Fibroblast of lung (primary cell): ENCODE measurements around the gene CAMTA1.

Experiments
- CTCF ChIP-seq, 2 donors: IDR thresholded peaks in 1 of 2; conservative IDR thresholded peaks in 1 of 2; 1 replicate in 1 of 2; 2 replicates in 1 of 2; pipeline ENCODE4 v1.5.1; 2011 to 2012; ENCODE audit warnings: low read length in 2 of 2, control low read depth in 1 of 2, inconsistent platforms in 1 of 2, low read depth in 1 of 2, mild to moderate bottlenecking in 1 of 2
- EZH2 ChIP-seq: IDR thresholded peaks from 2 replicates; pipeline ENCODE4 v1.5.1; 2012; ENCODE audit warnings: low read length, control low read depth, mild to moderate bottlenecking; ENCODE audit errors: missing control alignments

DNA sequence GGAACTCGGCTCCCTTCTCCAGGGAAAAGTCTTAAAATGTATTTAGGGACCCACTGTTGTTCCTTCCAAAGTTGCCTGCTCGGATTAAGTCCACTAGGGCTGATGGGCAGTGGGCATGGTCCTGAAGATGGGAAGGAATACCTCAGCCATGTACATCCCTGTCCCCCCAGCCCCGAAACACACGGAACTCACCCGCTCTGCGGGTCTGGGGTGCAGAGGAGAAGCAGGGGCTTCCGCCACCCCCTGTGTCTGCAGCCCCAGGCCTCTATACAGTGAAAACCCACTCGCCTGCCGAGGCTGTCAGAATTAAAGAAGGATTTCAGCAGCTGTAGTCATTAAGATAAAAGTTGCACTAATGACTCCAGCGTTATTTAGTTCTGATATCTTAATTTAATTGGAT is 773.2 kb downstream of the CAMTA1 start:
- no peak for TF ChIP-seq CTCF (conservative IDR thresholded peaks at IDR 0.05 in 1 of 2, IDR thresholded peaks at IDR 0.05 in 1 of 2; ENCODE audit: low read depth in 1 of 2, low read length in 2 of 2)
- TF ChIP-seq EZH2: no peak
